K562 (cell line): Measurements from ENCODE around the gene MFSD11. TPM values are rescaled to one million over a fixed set of nuclear protein-coding genes. Genes with fewer than 3 reads are reported as not detected.

Experiments
- BRF2 ChIP-seq: IDR thresholded peaks from 3 replicates; pipeline ENCODE4 v1.6.1; 2011; ENCODE audit warnings: borderline replicate concordance, mild to moderate bottlenecking; ENCODE audit not compliant: insufficient read length, insufficient read depth
- CUX1 ChIP-seq: fragments of 200-800 bp; sonication (Bioruptor generic); IDR thresholded peaks from 2 replicates; pipeline ENCODE4 v1.6.1; 2016; ENCODE audit warnings: missing genetic modification characterization, missing compliant biosample characterization
- EHMT2 ChIP-seq: fragments of 450-650 bp; IDR thresholded peaks from 2 replicates; pipeline ENCODE4 v1.6.1; 2018; ENCODE audit warnings: antibody characterized with exemption
- FOXJ2 ChIP-seq: fragments of 200-800 bp; sonication (Bioruptor generic); IDR thresholded peaks from 2 replicates; pipeline ENCODE4 v1.6.1; 2016; ENCODE audit warnings: missing genetic modification characterization, missing compliant biosample characterization
- HDAC6 ChIP-seq: IDR thresholded peaks from 2 replicates; pipeline ENCODE4 v1.6.1; 2012; ENCODE audit warnings: low read depth, mild to moderate bottlenecking, control low read depth, inconsistent platforms, low read length, moderate library complexity
- ILF3 ChIP-seq: fragments of 450-650 bp; IDR thresholded peaks from 2 replicates; pipeline ENCODE4 v1.6.1; 2018; ENCODE audit warnings: antibody characterized with exemption, mild to moderate bottlenecking, moderate library complexity, borderline replicate concordance
- MCM7 ChIP-seq, 2 experiments: fragments of 450-650 bp; IDR thresholded peaks; 2 replicates each; pipeline ENCODE4 v1.6.1; 2016 to 2018
- NCOA6 ChIP-seq: fragments of 450-650 bp; IDR thresholded peaks from 2 replicates; pipeline ENCODE4 v1.6.1; 2017; ENCODE audit warnings: mild to moderate bottlenecking
- SREBF2 ChIP-seq: sonication (generic); formaldehyde crosslinking; IDR thresholded peaks from 2 replicates; pipeline ENCODE4 v1.4.0; 2020; ENCODE audit warnings: mild to moderate bottlenecking, missing genetic modification reagents
- TEAD2 ChIP-seq: fragments of 450-650 bp; IDR thresholded peaks from 2 replicates; pipeline ENCODE4 v1.6.1; 2016; ENCODE audit warnings: missing genetic modification characterization, control low read depth, missing compliant biosample characterization
- TRIM24 ChIP-seq, 2 experiments: fragments of 450-650 bp; IDR thresholded peaks; 2 replicates each; pipeline ENCODE4 v1.6.1; 2016
- ZC3H4 ChIP-seq: sonication (generic); formaldehyde crosslinking; IDR thresholded peaks from 2 replicates; pipeline ENCODE4 v1.9.0; 2021; ENCODE audit warnings: missing genetic modification reagents, borderline replicate concordance
- ZNF311 ChIP-seq: fragments of 250-450 bp; sonication (Bioruptor Pico); IDR thresholded peaks from 2 replicates; pipeline ENCODE4 v1.4.0; 2020; ENCODE audit warnings: mild to moderate bottlenecking, moderate library complexity
- ZNF316 ChIP-seq: fragments of 450-650 bp; IDR thresholded peaks from 2 replicates; pipeline ENCODE4 v1.6.1; 2016
- ZNF431 ChIP-seq: sonication (generic); formaldehyde crosslinking; IDR thresholded peaks from 2 replicates; pipeline ENCODE4 v1.8.0; 2022; ENCODE audit warnings: mild to moderate bottlenecking, missing genetic modification reagents
- ZNF592 ChIP-seq: fragments of 450-650 bp; IDR thresholded peaks from 2 replicates; pipeline ENCODE4 v1.6.1; 2017; ENCODE audit warnings: antibody characterized with exemption, mild to moderate bottlenecking
- ZNF778 ChIP-seq: fragments of 450-650 bp; formaldehyde crosslinking; IDR thresholded peaks from 2 replicates; pipeline ENCODE4 v1.4.0; 2020; ENCODE audit warnings: mild to moderate bottlenecking, moderate library complexity
- polyA plus RNA-seq, 8 experiments: library from polyadenylated mRNA; depleted of rRNA in 4 of 8; stranded (reverse) in 5 of 8; unstranded in 3 of 8; fragments of >200 nt; fragmentation: Nextera tagmentation in 2 of 8; fragmentation: Illumina TruSeq in 1 of 8; extraction: Ambion mirVana in 2 of 8; extraction: Trizol in 1 of 8; gene quantifications; 2 replicates each; pipeline versions ENCODE4 v1.2.1 to v1.2.3, GENCODE V29; 2011 to 2014; ENCODE audit warnings: inconsistent platforms in 1 of 8, missing spikeins in 1 of 8
- total RNA-seq, 7 experiments: library from RNA; depleted of rRNA in 6 of 7; stranded (reverse); fragments of >200 nt in 6 of 7; fragmentation: Illumina TruSeq in 2 of 7; extraction: Trizol in 2 of 7; gene quantifications; 2 replicates each; pipeline versions ENCODE4 v1.2.1 to v1.2.3, GENCODE V29; 2011 to 2021; ENCODE audit warnings: low replicate concordance in 1 of 7

Gene MFSD11
- total and polyA plus RNA-seq, 9 of the 15 experiments (the other 6 are each of a cell fraction or from before 2014, with no cell fraction given), result 14.4 to 24.5 (median 19.9) TPM

- TF ChIP-seq TRIM24 (IDR thresholded peaks at IDR 0.05) (peak in 1 of 2 experiments; percentile 39; a peak in 1 of 4 replicates), NCOA6 (no peak), ZNF316 (peak; percentile 18; the same call in 1 of the 2 replicates), TEAD2 (tag) (no peak), ZNF592 (peak; percentile 72), ZNF311 (CRISPR knock-in tag) (no peak), ILF3 (no peak), CUX1 (CRISPR knock-in tag) (no peak), MCM7 (IDR thresholded peaks at IDR 0.05) (no peak), ZNF431 (CRISPR knock-in tag) (no peak), EHMT2 (no peak), ZNF778 (no peak), FOXJ2 (tag) (no peak), BRF2 (no peak), ZC3H4 (CRISPR knock-in tag) (no peak), SREBF2 (CRISPR knock-in tag) (no peak), HDAC6 (no peak)
Measured at GRCh38 chr17:76726776-76727718, 10.9 kb upstream of the MFSD11 start, which contains the start of gene METTL23 (continued).
